Neural progenitor cell (in vitro differentiated cells): ENCODE data around the gene RNF14.

Experiments
- CTCF ChIP-seq: fragments of 200-600 bp; sonication (generic); IDR thresholded peaks from 2 replicates; pipeline ENCODE4 v1.5.1; 2017; ENCODE audit warnings: antibody characterized with exemption, mild to moderate bottlenecking
- EZH2 ChIP-seq: fragments of 200-600 bp; sonication (generic); IDR thresholded peaks from 2 replicates; pipeline ENCODE4 v1.6.1; 2017; ENCODE audit warnings: antibody characterized with exemption, mild to moderate bottlenecking, moderate library complexity
- EZH2phosphoT487 ChIP-seq: fragments of 200-600 bp; sonication (generic); IDR thresholded peaks from 2 replicates; pipeline ENCODE4 v1.6.1; 2017; ENCODE audit warnings: antibody characterized with exemption

- TF ChIP-seq CTCF (no peak), EZH2 (no peak), EZH2phosphoT487 (no peak)
Observed at GRCh38 chr5:141948812-141949211, 20.1 kb upstream of the RNF14 start.
